Aorta (tissue), 5 donors: Measurements from ENCODE around the gene IGF1. TPM values are rescaled to one million over a fixed set of nuclear protein-coding genes. Genes with fewer than 3 reads are reported as not detected.

Source experiments
- ATAC-seq: fragments of 200-7000 bp; cut with Tn5 transposase; one replicate; pipeline ENCODE4 v1.9.1; 2022; ENCODE audit warnings: moderate library complexity; ENCODE audit not compliant: low FRiP score
- DNase-seq, 2 donors: peaks; one replicate each; pipeline ENCODE4 v3.0.0-alpha.2; 2020
- H3K27ac ChIP-seq, 2 donors: one replicate each; pipeline ENCODE4 v1.5.1; 2013; ENCODE audit warnings: low read length in 2 of 2, mild to moderate bottlenecking in 2 of 2, moderate library complexity in 2 of 2, control low read depth in 1 of 2, inconsistent platforms in 1 of 2, low read depth in 1 of 2
- H3K27me3 ChIP-seq, 2 donors: one replicate each; pipeline ENCODE4 v1.6.1; 2013; ENCODE audit warnings: control low read depth in 1 of 2, low read length in 1 of 2, mild to moderate bottlenecking in 1 of 2, moderate library complexity in 1 of 2; ENCODE audit not compliant: insufficient read depth in 2 of 2, control insufficient read depth in 1 of 2
- H3K36me3 ChIP-seq, 2 donors: one replicate each; pipeline ENCODE4 v1.6.1; 2013; ENCODE audit warnings: control low read depth in 1 of 2, low read length in 1 of 2, mild to moderate bottlenecking in 1 of 2; ENCODE audit not compliant: insufficient read depth in 2 of 2, control insufficient read depth in 1 of 2
- H3K4me1 ChIP-seq, 2 donors: one replicate each; pipeline ENCODE4 v1.6.1; 2013; ENCODE audit warnings: low read length in 2 of 2, control low read depth in 1 of 2, mild to moderate bottlenecking in 1 of 2, moderate library complexity in 1 of 2; ENCODE audit not compliant: insufficient read depth in 2 of 2, control insufficient read depth in 1 of 2
- H3K4me3 ChIP-seq, 2 donors: one replicate each; pipeline ENCODE4 v1.5.1; 2013; ENCODE audit warnings: low read length in 2 of 2, control low read depth in 1 of 2, mild to moderate bottlenecking in 1 of 2
- H3K9me3 ChIP-seq: one replicate; pipeline ENCODE4 v1.6.1; 2013; ENCODE audit warnings: mild to moderate bottlenecking, low read length; ENCODE audit not compliant: control insufficient read depth
- WGBS, 2 donors: extraction: QIAGEN DNeasy Blood & Tissue Kit; methylation state at CpG; one replicate each; pipeline ENCODE4 v1.1.7; 2013; 5-methylcytosine and 5-hydroxymethylcytosine counted together
- intact Hi-C, 2 donors: fragments of 100-400 bp; cut with DNase I; formaldehyde crosslinking; loops; one replicate each; pipeline versions ENCODE4 v1.14.2 to v1.15.0; 2022
- polyA plus RNA-seq, 2 donors: library from polyadenylated mRNA; stranded (reverse); fragments of 200-250 nt; gene quantifications; one replicate each; pipeline ENCODE4 v1.2.3, GENCODE V29; 2013
- total RNA-seq, 2 donors: library from RNA; stranded (reverse); fragmentation: NEBNext Ultra II Directional; extraction: Animal tissue kit (Norgen Biotek cat#: 25700); gene quantifications; one replicate each; pipeline ENCODE4 v1.2.1, GENCODE V29; 2021
- donor health status: healthy with polysubstance abuse.
- donor health status: Bipolar disorder and iron deficiency.
- donor health status: DM: no; HTN: no; CAD: no.
- donor health status: DM: no; HTN: no; CAD: no.
- donor health status: DM: yes; HTN: yes; CAD: no.

Gene IGF1
- total and polyA plus RNA-seq, 4 donors = 1.3 to 193 (median 53.0) TPM

DNA sequence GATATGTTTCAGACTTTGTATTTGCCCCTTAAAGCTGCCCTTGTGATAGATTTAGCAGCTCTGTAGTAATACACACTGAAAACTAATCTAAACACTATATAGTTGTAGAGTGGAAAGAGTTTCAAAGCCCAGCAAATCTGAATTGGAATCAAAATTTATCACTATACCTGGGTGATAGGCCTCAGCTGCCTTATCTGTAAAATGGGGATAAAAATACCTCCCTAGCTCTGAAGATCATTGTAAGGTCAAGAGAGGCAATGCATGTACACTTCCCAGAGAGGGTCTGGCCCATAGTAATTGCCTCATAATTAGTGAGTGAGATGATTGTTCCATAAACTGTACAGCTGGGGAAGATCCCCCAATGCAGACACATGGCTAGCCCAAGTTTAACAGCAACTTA is 103.6 kb downstream of the IGF1 start:
- no peaks in the 10 kb centered on the region for H3K36me3 ChIP-seq
- H3K4me3 ChIP-seq = no peak overlapping the region
- H3K27me3 ChIP-seq = no peaks in the 10 kb centered on the region
- intact Hi-C loops = no loop called here
- H3K9me3 ChIP-seq = no peaks in the 10 kb centered on the region
- ATAC-seq (no peak), DNase-seq (no peak)
- H3K27ac ChIP-seq = no peak overlapping the region
- no peaks in the 10 kb centered on the region for H3K4me1 ChIP-seq

DNA sequence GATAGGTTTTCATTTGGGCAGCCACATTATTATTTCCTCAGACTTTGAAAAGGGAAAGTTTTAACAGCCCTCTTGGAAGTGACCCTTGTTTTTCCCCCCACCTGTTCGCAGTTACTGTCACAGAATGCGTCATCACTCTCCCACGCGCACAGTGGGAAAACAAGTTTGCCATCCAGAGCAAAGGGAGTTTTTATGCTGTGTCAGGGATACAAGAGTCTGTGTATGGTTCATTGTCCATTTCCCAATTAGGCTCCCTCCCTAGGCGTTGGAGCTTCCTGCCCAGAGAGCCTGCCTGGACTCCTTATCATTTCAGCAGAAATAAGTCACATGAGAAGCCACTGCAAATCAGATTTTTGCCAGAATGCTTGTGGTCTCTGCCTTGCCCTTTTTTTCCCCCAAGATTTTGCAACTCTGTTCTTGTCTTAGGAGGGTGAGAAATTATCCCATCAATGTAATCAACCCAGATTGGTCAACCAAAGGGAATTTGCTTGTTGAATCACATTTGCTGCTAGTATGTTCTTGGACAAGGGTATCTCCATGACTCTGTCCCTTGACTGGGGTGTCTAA is 104.1 kb downstream of the IGF1 start:
- no peak overlapping the region for H3K4me3 ChIP-seq
- H3K27ac ChIP-seq = no peak overlapping the region
- H3K27me3 ChIP-seq = no peaks in the 10 kb centered on the region
- ATAC-seq (no peak), DNase-seq (no peak)
- H3K36me3 ChIP-seq = no peaks in the 10 kb centered on the region
- no peaks in the 10 kb centered on the region for H3K4me1 ChIP-seq
- whole genome bisulfite sequencing, 2 donors = 83 to 89% methylated on average over 5 of the region's 5 CpGs
- intact Hi-C loops = no loop called here
- H3K9me3 ChIP-seq = no peaks in the 10 kb centered on the region

DNA sequence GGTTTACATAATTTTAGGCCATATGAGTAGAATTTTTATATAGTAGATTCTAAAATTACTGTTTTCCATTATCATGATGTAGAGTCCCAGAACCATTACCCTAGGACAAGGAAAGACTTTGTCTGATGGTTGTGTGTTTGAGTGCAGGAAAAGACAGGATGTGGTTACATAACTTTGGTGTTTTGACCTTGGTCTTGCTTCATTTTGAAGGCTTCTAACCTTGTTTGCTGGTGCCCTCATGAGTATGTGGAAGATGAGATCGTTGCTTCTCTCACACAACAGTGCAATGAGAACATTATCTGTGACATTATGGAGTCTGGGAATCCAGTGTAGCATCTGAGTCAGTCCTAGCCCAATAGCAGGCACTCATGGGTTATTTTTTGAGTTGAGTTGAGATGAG is 106.2 kb downstream of the IGF1 start:
- WGBS, 2 donors = 75 to 81% methylated on average over 1 of the region's 1 CpG
- Histone ChIP-seq H3K27me3 (no peaks in the 10 kb centered on the region), H3K9me3 (no peaks in the 10 kb centered on the region), H3K36me3 (no peaks in the 10 kb centered on the region), H3K4me1 (no peaks in the 10 kb centered on the region), H3K27ac (no peak overlapping the region), H3K4me3 (no peak overlapping the region)
- DNase-seq (no peak), ATAC-seq (no peak)
- intact Hi-C loops = no loop called here

- Histone ChIP-seq H3K27me3 (peaks cover 0 to 2% of the 10 kb centered on the region in 2 donors), H3K36me3 (no peaks in the 10 kb centered on the region), H3K9me3 (no peaks in the 10 kb centered on the region), H3K4me3 (no peak overlapping the region), H3K27ac (no peak overlapping the region), H3K4me1 (no peaks in the 10 kb centered on the region)
- ATAC-seq = no peak
- no peak for DNase-seq
- intact Hi-C loops = no loop called here
- 13 to 32% methylated on average over 3 of the region's 3 CpGs for WGBS, 2 donors
These were observed 108.3 kb downstream of the IGF1 start for GRCh38 chr12:102372087-102372486.

- intact Hi-C loops = no loop called here
- no peak for DNase-seq
These were observed 109.2 kb downstream of the IGF1 start for GRCh38 chr12:102371165-102371564.

GRCh38 chr12:102369876-102370275 is 110.5 kb downstream of the IGF1 start:
- DNase-seq (no peak), ATAC-seq (no peak)
- Histone ChIP-seq H3K27ac (no peak overlapping the region), H3K36me3 (no peaks in the 10 kb centered on the region), H3K9me3 (no peaks in the 10 kb centered on the region), H3K4me1 (no peaks in the 10 kb centered on the region), H3K4me3 (no peak overlapping the region), H3K27me3 (peaks cover 0 to 2% of the 10 kb centered on the region in 2 donors)
- 48 to 52% methylated on average over 2 of the region's 2 CpGs for WGBS, 2 donors
- intact Hi-C loops = no loop called here

More at GRCh38 chr12:102371165-102371564, 109.2 kb downstream of the IGF1 start:
- H3K27ac ChIP-seq = no peak overlapping the region
- H3K4me3 ChIP-seq = no peak overlapping the region
- no peak for ATAC-seq
- H3K4me1 ChIP-seq = no peaks in the 10 kb centered on the region
- 59 to 63% methylated on average over 2 of the region's 2 CpGs for WGBS, 2 donors
- H3K36me3 ChIP-seq = no peaks in the 10 kb centered on the region
- peaks cover 0 to 2% of the 10 kb centered on the region in 2 donors for H3K27me3 ChIP-seq
- no peaks in the 10 kb centered on the region for H3K9me3 ChIP-seq

GRCh38 chr12:102365365-102365764 is 115.0 kb downstream of the IGF1 start:
- no peak overlapping the region for H3K4me3 ChIP-seq
- H3K27me3 ChIP-seq = peaks cover 0 to 2% of the 10 kb centered on the region in 2 donors
- no peak overlapping the region for H3K27ac ChIP-seq
- no peaks in the 10 kb centered on the region for H3K4me1 ChIP-seq
- H3K9me3 ChIP-seq = no peaks in the 10 kb centered on the region
- intact Hi-C loops = no loop called here
- no peak for DNase-seq
- no peak for ATAC-seq
- no peaks in the 10 kb centered on the region for H3K36me3 ChIP-seq

DNA sequence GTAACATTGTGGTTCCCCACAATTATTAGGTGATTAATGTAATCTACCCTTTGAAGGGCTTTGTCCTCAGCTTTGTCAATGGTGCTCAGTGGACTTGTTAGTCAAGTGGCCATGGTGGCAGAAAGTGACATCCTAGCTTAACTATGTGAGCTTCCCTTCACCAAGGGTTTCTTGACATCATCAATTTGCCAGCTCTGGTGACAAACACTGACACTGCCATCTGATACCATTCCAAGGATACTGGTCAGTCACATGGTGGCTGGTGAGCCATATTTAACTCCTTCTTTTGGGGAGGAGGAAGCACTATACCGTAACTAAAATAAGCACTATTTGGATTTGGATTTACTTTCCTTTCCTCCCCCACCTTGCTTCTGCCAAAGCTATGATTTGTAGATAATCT is 115.7 kb downstream of the IGF1 start:
- Histone ChIP-seq H3K4me3 (no peak overlapping the region), H3K27me3 (peaks cover 0 to 2% of the 10 kb centered on the region in 2 donors), H3K9me3 (no peaks in the 10 kb centered on the region), H3K36me3 (no peaks in the 10 kb centered on the region), H3K4me1 (no peaks in the 10 kb centered on the region), H3K27ac (no peak overlapping the region)
- DNase-seq (no peak), ATAC-seq (no peak)
- WGBS, 2 donors = 43 to 82% methylated on average over 1 of the region's 1 CpG
- intact Hi-C loops = no loop called here

GRCh38 chr12:102356690-102357089 is 123.7 kb downstream of the IGF1 start:
- Histone ChIP-seq H3K9me3 (peaks cover 2% of the 10 kb centered on the region), H3K4me1 (no peaks in the 10 kb centered on the region), H3K27me3 (peaks cover 0 to 1% of the 10 kb centered on the region in 2 donors), H3K4me3 (no peak overlapping the region), H3K36me3 (no peaks in the 10 kb centered on the region), H3K27ac (no peak overlapping the region)
- DNase-seq = no peak
- 79 to 84% methylated on average over 2 of the region's 2 CpGs for WGBS, 2 donors
- ATAC-seq = no peak
- intact Hi-C loops = no loop called here
